Right ventricle myocardium superior (tissue), 1 donor: ENCODE data around the gene DPP10. TPM values are rescaled to one million over a fixed set of nuclear protein-coding genes. Genes with fewer than 3 reads are reported as not detected.
"Not testable (repeated sequence)": the region's sequence is repeated elsewhere in the genome, so short reads cannot be mapped to it uniquely, and the experiment has no call there.

ENCODE experiments used
- ATAC-seq: fragments of 200-7000 bp; cut with Tn5 transposase; one replicate; pipeline ENCODE4 v1.9.1; 2020; ENCODE audit warnings: mild to moderate bottlenecking; ENCODE audit not compliant: poor library complexity
- DNase-seq: peaks from one replicate; pipeline ENCODE4 v3.0.0-alpha.2; 2020
- intact Hi-C: fragments of 100-400 bp; cut with DNase I; formaldehyde crosslinking; loops from one replicate; pipeline ENCODE4 v1.11.2; 2022
- total RNA-seq: library from RNA; stranded (reverse); fragmentation: NEBNext Ultra II Directional; extraction: Animal tissue kit (Norgen Biotek cat#: 25700); gene quantifications from one replicate; pipeline ENCODE4 v1.2.1, GENCODE V29; 2021
- donor health status: DM: no; HTN: yes; CAD: no; lungs with severe emphysema.

The DPP10 gene
- total RNA-seq, 1 donor from 2014 or later: 0.32 TPM

- intact Hi-C loops: no loop called here
- DNase-seq (no peak), ATAC-seq (no peak)
Observed at GRCh38 chr2:114495046-114495445, 52.6 kb downstream of the DPP10 start.

- intact Hi-C loops: no loop called here
- DNase-seq (no peak), ATAC-seq (no peak)
Observed at GRCh38 chr2:114496959-114497358, 54.5 kb downstream of the DPP10 start.

- intact Hi-C loops: no loop called here
Observed at GRCh38 chr2:114499101-114499500, 56.7 kb downstream of the DPP10 start.

GRCh38 chr2:114507744-114508143 lies 65.3 kb downstream of the DPP10 start:
- intact Hi-C loops: no loop called here
- ATAC-seq (no peak), DNase-seq (no peak)

More at GRCh38 chr2:114499101-114499500, 56.7 kb downstream of the DPP10 start:
- DNase-seq (no peak), ATAC-seq (no peak)

GRCh38 chr2:114515882-114516281 lies 73.4 kb downstream of the DPP10 start:
- intact Hi-C loops: no loop called here
- DNase-seq (no peak), ATAC-seq (no peak)

- DNase-seq (no peak), ATAC-seq (no peak)
- intact Hi-C loops: no loop called here
Observed at GRCh38 chr2:114517580-114517979, 75.1 kb downstream of the DPP10 start.

- DNase-seq (no peak), ATAC-seq (no peak)
- intact Hi-C loops: no loop called here
Observed at GRCh38 chr2:114518738-114519137, 76.3 kb downstream of the DPP10 start.

- intact Hi-C loops, ATAC-seq, DNase-seq: not testable (repeated sequence)
Observed at GRCh38 chr2:114522612-114523011, 80.2 kb downstream of the DPP10 start.

GRCh38 chr2:114525955-114526354 lies 83.5 kb downstream of the DPP10 start:
- no peak for ATAC-seq
- intact Hi-C loops: no loop called here
- DNase-seq: no peak

GRCh38 chr2:114526841-114527240 lies 84.4 kb downstream of the DPP10 start:
- DNase-seq: no peak
- intact Hi-C loops: no loop called here

GRCh38 chr2:114527330-114527983 lies 85.0 kb downstream of the DPP10 start:
- intact Hi-C loops: no loop called here

More at GRCh38 chr2:114526841-114527240, 84.4 kb downstream of the DPP10 start:
- no peak for ATAC-seq

GRCh38 chr2:114534116-114535084 lies 92.0 kb downstream of the DPP10 start:
- ATAC-seq (peak; percentile 57), DNase-seq (no peak)
- intact Hi-C loops: no loop called here

More at GRCh38 chr2:114527330-114527983, 85.0 kb downstream of the DPP10 start:
- ATAC-seq (no peak), DNase-seq (no peak)

- intact Hi-C loops: no loop called here
- ATAC-seq (peak; percentile 25), DNase-seq (no peak)
Observed at GRCh38 chr2:114537777-114538176, 95.3 kb downstream of the DPP10 start.

GRCh38 chr2:114542695-114543094 lies 100.3 kb downstream of the DPP10 start:
- no peak for DNase-seq
- intact Hi-C loops: no loop called here
- ATAC-seq: peak; percentile 53

- peak; percentile 42 for DNase-seq
- intact Hi-C loops: no loop called here
Observed at GRCh38 chr2:114543236-114543766, 100.9 kb downstream of the DPP10 start.

GRCh38 chr2:114545052-114545451 lies 102.6 kb downstream of the DPP10 start:
- ATAC-seq (no peak), DNase-seq (no peak)
- intact Hi-C loops: no loop called here

More at GRCh38 chr2:114543236-114543766, 100.9 kb downstream of the DPP10 start:
- ATAC-seq: peak; percentile 94

- no peak for DNase-seq
- no peak for ATAC-seq
- intact Hi-C loops: no loop called here
Observed at GRCh38 chr2:114546531-114546930, 104.1 kb downstream of the DPP10 start.

- intact Hi-C loops: no loop called here
- DNase-seq (no peak), ATAC-seq (no peak)
Observed at GRCh38 chr2:114548151-114548550, 105.7 kb downstream of the DPP10 start.

- no peak for DNase-seq
- intact Hi-C loops: no loop called here
- ATAC-seq: no peak
Observed at GRCh38 chr2:114550364-114550763, 107.9 kb downstream of the DPP10 start.
